HL-60/S4 treated with phorbol 12-myristate 13-acetate at 8.2 ng/mL for 4 days and 3 days (cell line): Measurements from ENCODE around the gene CCNG2.

ENCODE experiments used
- in situ Hi-C: fragments of 300-500 bp; cut with MboI; formaldehyde crosslinking; loops from 2 replicates; pipeline ENCODE4 v1.15.0; 2022; ENCODE audit warnings: low sequenced_read_pairs

CCNG2 gene

GRCh38 chr4:77201343-77201742, 44.3 kb downstream of the CCNG2 start:
- in situ Hi-C loops: no loop called here

- in situ Hi-C loops: no loop called here
Observed at GRCh38 chr4:77201857-77202256, 44.9 kb downstream of the CCNG2 start.

- in situ Hi-C loops: no loop called here
Observed at GRCh38 chr4:77202491-77202890, 45.5 kb downstream of the CCNG2 start.

- in situ Hi-C loops: no loop called here
Observed at GRCh38 chr4:77203380-77204197, 46.6 kb downstream of the CCNG2 start.

GRCh38 chr4:77204621-77205020, 47.6 kb downstream of the CCNG2 start:
- in situ Hi-C loops: no loop called here

GRCh38 chr4:77209012-77209411, 52.0 kb downstream of the CCNG2 start:
- in situ Hi-C loops: no loop called here

GRCh38 chr4:77209936-77210335, 52.9 kb downstream of the CCNG2 start:
- in situ Hi-C loops: no loop called here

- in situ Hi-C loops: no loop called here
Observed at GRCh38 chr4:77215107-77215506, 58.1 kb downstream of the CCNG2 start.

GRCh38 chr4:77217526-77217925, 60.5 kb downstream of the CCNG2 start:
- in situ Hi-C loops: no loop called here

GRCh38 chr4:77219266-77219665, 62.3 kb downstream of the CCNG2 start:
- in situ Hi-C loops: no loop called here
